Lung (tissue), 13 donors: ENCODE results near the gene TBC1D2. TPM values are rescaled to one million over a fixed set of nuclear protein-coding genes. Genes with fewer than 3 reads are reported as not detected.

Source experiments
- ATAC-seq: fragments of 200-7000 bp; cut with Tn5 transposase; one replicate; pipeline ENCODE4 v1.9.1; 2020; ENCODE audit warnings: moderate number of reproducible peaks; ENCODE audit not compliant: insufficient read depth, low FRiP score
- DNase-seq, 3 donors: peaks; one replicate each; pipeline ENCODE4 v3.0.0-alpha.2; 2013 to 2017
- H3K27ac ChIP-seq, 2 donors: one replicate each; pipeline ENCODE4 v1.5.1; 2013; ENCODE audit warnings: mild to moderate bottlenecking in 2 of 2, moderate library complexity in 2 of 2, control low read depth in 1 of 2, inconsistent platforms in 1 of 2, low read depth in 1 of 2, low read length in 1 of 2
- H3K27me3 ChIP-seq, 3 donors: one replicate each; pipeline ENCODE4 v1.5.1; 2013; ENCODE audit warnings: low read length in 2 of 3; ENCODE audit not compliant: control insufficient read depth in 3 of 3, insufficient read depth in 3 of 3
- H3K36me3 ChIP-seq, 4 donors: one replicate each; pipeline ENCODE4 v1.5.1; 2013; ENCODE audit warnings: low read length in 4 of 4, mild to moderate bottlenecking in 1 of 4, moderate library complexity in 1 of 4; ENCODE audit not compliant: control insufficient read depth in 4 of 4, insufficient read depth in 4 of 4
- H3K4me1 ChIP-seq, 5 donors: one replicate each; pipeline ENCODE4 v1.5.1; 2013; ENCODE audit warnings: low read length in 5 of 5, mild to moderate bottlenecking in 2 of 5, moderate library complexity in 1 of 5; ENCODE audit not compliant: control insufficient read depth in 5 of 5, insufficient read depth in 5 of 5
- H3K4me3 ChIP-seq: one replicate; pipeline ENCODE4 v1.5.1; 2013; ENCODE audit warnings: mild to moderate bottlenecking, control low read depth, moderate library complexity
- H3K9ac ChIP-seq, 2 donors: one replicate each; pipeline ENCODE4 v1.5.1; 2013; ENCODE audit warnings: low read length in 2 of 2, control low read depth in 1 of 2; ENCODE audit not compliant: insufficient read depth in 1 of 2
- H3K9me3 ChIP-seq, 4 donors: one replicate each; pipeline ENCODE4 v1.5.1; 2013; ENCODE audit warnings: low read length in 3 of 4, mild to moderate bottlenecking in 1 of 4, moderate library complexity in 1 of 4; ENCODE audit not compliant: control insufficient read depth in 4 of 4, insufficient read depth in 3 of 4
- CTCF ChIP-seq: IDR thresholded peaks from 2 replicates; pipeline ENCODE4 v1.5.1; 2012; ENCODE audit warnings: mild to moderate bottlenecking; ENCODE audit errors: control extremely low read depth, extremely low read depth
- WGBS, 2 donors: extraction: QIAGEN DNeasy Blood & Tissue Kit; methylation state at CpG; one replicate each; pipeline ENCODE4 v1.1.7; 2013; 5-methylcytosine and 5-hydroxymethylcytosine counted together
- polyA plus RNA-seq, 2 donors: library from polyadenylated mRNA; stranded (reverse); fragments of 200-250 nt; gene quantifications; one replicate each; pipeline ENCODE4 v1.2.1, GENCODE V29; 2013
- small RNA-seq: library from RNA; depleted of rRNA; stranded (forward); fragments of <200 nt; gene quantifications from one replicate; pipeline ENCODE3, GENCODE V24; 2014; ENCODE audit warnings: low replicate concordance
- total RNA-seq, 2 donors: library from RNA; depleted of rRNA in 1 of 2; stranded (reverse); fragments of >200 nt in 1 of 2; gene quantifications; one replicate each; pipeline ENCODE4 v1.2.1, GENCODE V29; 2014 to 2021
- donor health status: control.
- donor health status: control.
- donor health status: Bipolar disorder and iron deficiency.
- donor health status: healthy.
- donor health status: DM: yes; HTN: yes; CAD: no.

Gene TBC1D2
- total and polyA plus RNA-seq, 4 donors: 31.3 to 73.0 (median 56.1) TPM

DNA sequence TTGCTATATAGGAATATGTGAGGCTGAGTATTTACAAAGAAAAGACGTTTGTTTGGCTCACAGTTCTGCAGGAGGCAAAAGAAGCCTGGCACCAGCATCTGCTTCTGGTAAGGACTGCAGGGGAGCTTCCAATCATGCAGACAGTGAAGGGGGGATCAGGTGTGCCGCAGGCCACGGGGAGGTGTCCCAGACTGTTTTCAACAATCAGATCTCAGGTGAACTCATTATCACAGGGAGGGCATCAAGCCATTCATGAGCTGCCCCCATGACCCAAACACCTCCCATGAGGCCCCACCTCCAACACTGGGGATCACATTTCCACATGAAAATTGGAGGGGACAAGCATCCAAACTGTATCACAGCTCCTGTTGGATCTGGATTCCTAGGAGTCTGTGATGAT, 106.0 kb downstream of the TBC1D2 start:
- Histone ChIP-seq H3K36me3 (no peaks in the 10 kb centered on the region), H3K27ac (no peak overlapping the region), H3K9ac (no peak overlapping the region), H3K27me3 (no peaks in the 10 kb centered on the region), H3K9me3 (no peaks in the 10 kb centered on the region), H3K4me1 (peaks cover 0 to 9% (median 0%) of the 10 kb centered on the region in 5 donors), H3K4me3 (no peak overlapping the region)
- ATAC-seq (no peak), DNase-seq (no peak)
- WGBS, 2 donors: 68 to 72% methylated on average over 3 of the region's 3 CpGs
- TF ChIP-seq CTCF: no peak

Small RNA genes within 50 kb of the gene (small RNA-seq; reads per million reads assigned to genes)
- gene MIR6854: 0.08 reads per million

Other genes starting within 250 kb of the TBC1D2 start
- 10 to 100 TPM; 50.6 to 70.3 TPM for gene NANS, start 198.9 kb downstream of the TBC1D2 start, total RNA-seq
- gene NANS, start 198.9 kb downstream of the TBC1D2 start, polyA plus RNA-seq: 100 to 1,000 TPM in 1 of 2 donors, 10 to 100 TPM in 1; 78.5 to 109 TPM
- gene TRIM14, start 136.4 kb downstream of the TBC1D2 start, total RNA-seq: 10 to 100 TPM in 1 of 2 donors, 1 to 10 TPM in 1; 5.0 to 42.7 TPM
- gene TRIM14, start 136.4 kb downstream of the TBC1D2 start, polyA plus RNA-seq: 10 to 100 TPM in 1 of 2 donors, 1 to 10 TPM in 1; 6.5 to 17.7 TPM
- gene CORO2A, start 63.0 kb downstream of the TBC1D2 start, total RNA-seq: 10 to 100 TPM; 16.5 to 22.3 TPM
- 10 to 100 TPM in 1 of 2 donors, 1 to 10 TPM in 1; 6.8 to 13.0 TPM for gene CORO2A, start 63.0 kb downstream of the TBC1D2 start, polyA plus RNA-seq